Hematopoietic multipotent progenitor cell (in vitro differentiated cells): Measurements from ENCODE around the gene STARD9. TPM values are rescaled to one million over a fixed set of nuclear protein-coding genes. Genes with fewer than 3 reads are reported as not detected.
"Not testable (repeated sequence)": the region's sequence is repeated elsewhere in the genome, so short reads cannot be mapped to it uniquely, and the experiment has no call there.

Experiments used
- DNase-seq, 3 donors: peaks; one replicate each; pipeline ENCODE4 v3.0.0-alpha.2; 2011 to 2015; ENCODE audit warnings: low read depth in 2 of 3, low spot score in 2 of 3
- total RNA-seq: library from RNA; depleted of rRNA; stranded (reverse); fragments of >200 nt; gene quantifications from one replicate; pipeline ENCODE4 v1.2.3, GENCODE V29; 2012

STARD9 gene
- total RNA-seq, 1 donor = 35.5 TPM

DNA sequence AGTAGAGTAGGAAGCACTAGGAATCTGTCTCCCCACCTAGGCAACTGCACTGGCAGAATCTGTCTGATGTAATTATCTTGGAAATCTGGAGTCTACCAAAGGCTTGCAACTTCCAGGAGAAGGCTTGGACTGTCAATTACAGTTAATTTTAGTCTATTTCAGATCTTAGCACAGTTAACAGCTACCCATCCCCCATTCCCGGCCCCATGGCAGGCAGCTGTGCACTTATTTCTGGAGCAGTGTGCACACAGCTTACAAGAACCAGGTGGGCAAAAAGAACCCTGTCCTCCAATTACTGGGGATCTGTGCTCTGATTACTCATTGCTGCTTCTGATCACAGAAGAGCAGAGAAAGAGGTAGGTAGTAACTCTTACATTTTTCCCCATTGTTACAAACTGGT is 173.9 kb downstream of the STARD9 start:
- DNase-seq = no peak

DNA sequence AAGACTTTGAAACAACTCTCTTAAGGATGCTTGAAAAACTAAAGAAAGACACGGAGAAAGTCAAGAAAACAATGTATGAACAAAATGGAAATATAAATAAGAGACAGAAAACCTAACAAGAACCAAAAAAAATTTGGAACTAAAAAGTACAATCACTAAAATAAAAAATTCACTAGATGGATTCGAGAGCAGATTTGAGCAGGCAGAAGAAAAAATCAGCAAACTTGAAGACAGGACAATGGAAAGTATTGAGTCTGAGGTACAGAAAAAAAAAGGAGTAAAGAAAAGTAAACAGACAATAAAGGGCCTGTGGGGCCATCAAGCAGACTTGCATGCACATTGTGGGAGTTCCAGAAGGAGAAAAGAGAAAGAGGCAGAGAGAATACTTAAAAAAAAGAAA is 174.9 kb downstream of the STARD9 start:
- no peak for DNase-seq

DNA sequence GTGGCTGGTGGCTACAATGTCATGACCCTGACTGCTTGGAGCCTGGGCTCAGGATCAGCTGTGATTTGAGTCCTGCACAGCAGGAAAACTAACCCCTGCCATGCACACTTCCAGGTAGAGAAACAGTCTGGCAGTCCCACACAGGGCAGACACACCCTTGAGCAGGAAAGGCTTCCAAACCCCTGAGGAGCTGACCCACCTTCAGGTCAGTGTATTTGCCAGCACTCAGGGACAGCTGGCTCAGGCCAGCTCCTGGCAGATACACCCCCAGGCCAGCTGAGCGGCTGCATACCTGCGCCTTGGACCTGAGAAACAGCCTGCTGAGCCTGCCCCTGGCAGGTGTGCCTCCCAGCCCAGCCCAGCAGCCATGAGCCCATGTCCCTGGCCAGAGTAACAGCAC is 183.7 kb downstream of the STARD9 start:
- DNase-seq = no peak

DNA sequence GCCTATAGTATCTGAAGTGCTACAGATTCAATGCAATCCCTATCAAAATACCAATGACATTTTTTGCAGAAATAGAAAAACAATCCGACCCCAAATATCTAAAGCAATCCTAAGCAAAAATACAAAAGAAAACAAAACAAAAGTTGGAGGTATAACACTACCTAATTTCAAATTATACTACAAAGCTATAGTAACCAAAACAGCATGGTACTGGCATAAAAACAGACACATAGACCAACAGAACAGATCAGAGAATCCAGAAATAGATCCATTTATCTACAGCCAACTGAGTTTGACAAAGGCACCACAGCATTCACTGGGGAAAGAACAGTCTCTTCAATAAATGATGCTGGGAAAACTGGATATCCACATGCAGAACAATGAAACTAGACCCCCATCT is 185.4 kb downstream of the STARD9 start:
- DNase-seq = no peak

DNA sequence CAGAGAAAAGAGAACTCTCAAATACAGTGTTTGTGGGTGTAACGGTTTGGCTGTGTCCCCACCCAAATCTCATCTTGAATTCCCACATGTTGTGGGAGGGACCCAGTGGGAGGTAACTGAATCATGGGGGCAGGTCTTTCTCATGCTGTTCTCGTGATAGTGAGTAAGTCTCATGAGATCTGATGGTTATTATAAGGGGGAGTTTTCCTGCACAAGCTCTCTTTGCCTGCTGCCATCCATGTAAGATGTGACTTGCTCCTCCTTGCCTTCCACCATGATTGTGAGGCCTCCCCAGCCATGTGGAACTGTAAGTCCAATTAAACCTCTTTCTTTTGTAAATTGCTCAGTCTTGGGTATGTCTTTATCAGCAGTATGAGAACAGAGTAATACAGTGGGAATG is 186.4 kb downstream of the STARD9 start:
- not testable (repeated sequence) for DNase-seq

DNA sequence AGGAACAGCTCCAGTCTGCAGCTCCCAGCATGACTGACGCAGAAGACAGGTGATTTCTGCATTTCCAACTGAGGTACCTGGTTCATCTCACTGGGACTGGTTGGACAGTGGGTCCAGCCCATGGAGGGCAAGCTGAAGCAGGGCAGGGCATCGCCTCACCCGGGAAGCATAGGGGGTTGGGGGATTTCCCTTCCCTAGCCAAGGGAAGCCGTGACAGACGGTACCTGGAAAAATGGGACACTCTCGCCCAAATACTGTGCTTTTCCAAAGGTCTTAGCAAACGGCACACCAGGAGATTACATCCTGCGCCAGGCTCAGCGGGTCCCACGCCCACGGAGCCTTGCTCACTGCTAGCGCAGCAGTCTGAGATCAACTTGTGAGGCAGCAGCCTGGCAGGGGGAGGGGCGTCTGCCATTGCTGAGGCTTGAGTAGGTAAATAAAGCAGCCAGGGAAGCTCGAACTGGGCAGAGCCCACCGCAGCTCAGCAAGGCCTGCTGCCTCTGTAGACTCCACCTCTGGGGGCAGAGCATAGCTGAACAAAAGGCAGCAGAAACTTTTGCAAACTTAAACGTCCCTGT is 188.8 kb downstream of the STARD9 start:
- DNase-seq = not testable (repeated sequence)

DNA sequence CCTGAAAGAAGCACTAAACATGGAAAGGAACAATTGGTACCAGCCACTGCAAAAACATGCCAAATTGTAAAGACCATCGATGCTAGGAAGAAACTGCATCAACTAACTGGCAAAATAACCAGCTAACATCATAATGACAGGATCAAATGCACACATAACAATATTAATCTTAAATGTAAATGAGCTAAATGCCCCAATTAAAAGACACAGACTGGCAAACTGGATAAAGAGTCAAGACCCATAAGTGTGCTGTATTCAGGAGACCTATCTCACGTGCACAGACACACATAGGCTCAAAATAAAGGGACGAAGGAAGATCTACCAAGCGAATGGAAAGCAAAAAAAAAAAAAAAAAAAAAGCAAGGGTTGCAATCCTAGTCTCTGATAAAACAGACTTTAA is 190.7 kb downstream of the STARD9 start:
- not testable (repeated sequence) for DNase-seq

Other genes with a start within 250 kb of the STARD9 start
- gene CAPN3, start 216.1 kb upstream of the STARD9 start, total RNA-seq = 3.0 TPM
- 25.6 TPM for gene ZNF106, start 84.5 kb upstream of the STARD9 start, total RNA-seq
- gene SNAP23, start 80.0 kb upstream of the STARD9 start, total RNA-seq = 29.6 TPM
- 18.6 TPM for gene LRRC57, start 26.8 kb upstream of the STARD9 start, total RNA-seq
- gene HAUS2, start 26.8 kb upstream of the STARD9 start, total RNA-seq = 12.4 TPM
- 15.1 TPM for gene CDAN1, start 161.5 kb downstream of the STARD9 start, total RNA-seq